C4-2B (cell line): ENCODE data around the gene LMF1.

Source experiments
- CTCF ChIP-seq: fragments of 450-650 bp; conservative IDR thresholded peaks from 2 replicates; pipeline ENCODE4 v1.5.1; 2017; ENCODE audit warnings: mild to moderate bottlenecking
- ZFX ChIP-seq: fragments of 450-650 bp; IDR thresholded peaks from 2 replicates; pipeline ENCODE4 v1.6.1; 2017

GRCh38 chr16:819336-820043 is 151.3 kb downstream of the LMF1 start:
- TF ChIP-seq CTCF (no peak), ZFX (no peak)
